ENCODE results near the gene LSM7. TPM values are rescaled to one million over a fixed set of nuclear protein-coding genes. Genes with fewer than 3 reads are reported as not detected.
"Not testable (repeated sequence)": the region's sequence is repeated elsewhere in the genome, so short reads cannot be mapped to it uniquely, and the experiment has no call there.

The LSM7 gene
- total RNA-seq, 1 experiment from 2014 or later, result 380 TPM

DNA sequence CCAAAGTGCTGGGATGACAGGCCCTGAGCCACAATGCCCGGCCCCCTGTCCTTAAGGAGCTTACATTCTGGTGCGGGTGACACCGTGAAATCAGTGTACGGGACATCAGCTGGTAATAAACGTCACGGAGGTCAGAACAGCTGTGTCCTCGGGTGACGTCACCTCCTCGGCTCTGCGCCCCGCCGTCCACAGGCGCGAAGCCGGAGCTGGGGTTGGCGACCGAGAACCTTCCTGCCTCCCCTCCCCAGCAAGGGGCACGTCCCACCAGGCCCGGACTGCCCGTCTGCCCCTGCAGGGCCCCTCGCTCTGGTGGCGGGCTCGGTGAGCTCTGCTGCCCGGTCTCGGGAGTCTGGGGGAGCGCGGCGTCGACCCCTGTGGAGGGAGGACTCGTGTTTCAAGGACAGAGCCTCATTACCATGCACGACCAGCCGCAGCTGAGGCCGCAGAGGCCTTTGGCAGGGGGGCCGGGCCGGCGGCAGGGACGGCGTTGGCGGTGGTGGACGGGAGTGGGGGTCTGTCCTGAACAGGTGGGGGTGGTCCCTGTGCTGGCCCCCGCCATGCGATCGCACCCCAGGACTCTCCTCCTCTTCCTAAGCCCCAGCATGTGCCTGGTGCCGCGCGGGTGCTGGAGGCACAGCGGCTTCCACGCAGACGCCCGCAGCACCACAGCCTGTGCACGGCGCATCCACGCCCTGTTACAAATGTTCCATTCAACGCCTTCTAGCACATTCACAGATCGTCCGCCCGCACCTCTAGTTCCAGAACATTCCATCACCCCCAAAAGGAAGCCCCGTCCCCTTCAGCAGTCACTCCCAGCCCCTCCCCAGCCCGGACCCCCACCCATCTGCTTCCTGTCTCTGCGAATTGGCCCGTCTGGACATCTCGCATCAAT lies 25.8 kb downstream of the LSM7 start:
- no peak for DNase-seq (ENCODE audit: low read depth)

DNA sequence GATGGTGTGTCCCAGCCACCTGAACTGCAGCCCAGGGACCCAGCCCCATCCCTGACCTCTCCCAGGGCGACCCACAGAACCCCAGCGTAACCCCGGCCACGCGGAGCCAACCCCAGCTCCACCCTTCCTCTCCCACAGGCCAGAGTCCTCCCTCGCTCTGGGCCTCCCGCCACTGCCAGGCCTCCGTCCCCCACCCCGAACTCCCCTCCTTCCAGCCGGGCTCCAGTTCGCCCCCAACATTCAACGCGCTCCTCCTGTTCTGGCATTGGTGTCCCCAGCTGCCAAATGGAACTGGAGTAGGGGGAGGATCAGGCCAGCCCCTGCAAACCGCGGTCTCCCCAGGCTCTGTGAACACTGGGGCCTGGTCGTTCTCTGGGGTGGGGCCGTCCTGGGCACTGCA lies 27.9 kb downstream of the LSM7 start:
- DNase-seq (ENCODE audit: low read depth), result no peak

DNA sequence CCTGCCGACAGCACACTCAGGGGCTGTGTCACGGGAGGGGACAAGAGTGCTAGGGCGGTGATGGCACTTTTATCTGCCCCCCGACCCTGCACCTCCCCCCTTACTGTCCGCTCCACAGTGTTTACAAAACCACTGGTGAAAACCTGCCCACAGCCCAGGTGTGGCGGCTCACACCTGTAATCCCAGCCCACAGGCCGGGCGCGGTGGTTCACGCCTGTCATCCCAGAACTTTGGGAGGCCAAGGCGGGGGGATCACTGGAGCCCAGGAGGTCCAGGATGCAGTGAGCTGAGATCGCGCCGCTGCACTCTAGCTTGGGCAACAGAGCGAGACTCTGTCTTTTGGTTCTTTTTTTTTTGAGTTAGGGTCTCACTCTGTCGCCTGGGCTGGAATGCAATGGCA lies 32.2 kb downstream of the LSM7 start:
- DNase-seq (ENCODE audit: low read depth), result no peak

DNA sequence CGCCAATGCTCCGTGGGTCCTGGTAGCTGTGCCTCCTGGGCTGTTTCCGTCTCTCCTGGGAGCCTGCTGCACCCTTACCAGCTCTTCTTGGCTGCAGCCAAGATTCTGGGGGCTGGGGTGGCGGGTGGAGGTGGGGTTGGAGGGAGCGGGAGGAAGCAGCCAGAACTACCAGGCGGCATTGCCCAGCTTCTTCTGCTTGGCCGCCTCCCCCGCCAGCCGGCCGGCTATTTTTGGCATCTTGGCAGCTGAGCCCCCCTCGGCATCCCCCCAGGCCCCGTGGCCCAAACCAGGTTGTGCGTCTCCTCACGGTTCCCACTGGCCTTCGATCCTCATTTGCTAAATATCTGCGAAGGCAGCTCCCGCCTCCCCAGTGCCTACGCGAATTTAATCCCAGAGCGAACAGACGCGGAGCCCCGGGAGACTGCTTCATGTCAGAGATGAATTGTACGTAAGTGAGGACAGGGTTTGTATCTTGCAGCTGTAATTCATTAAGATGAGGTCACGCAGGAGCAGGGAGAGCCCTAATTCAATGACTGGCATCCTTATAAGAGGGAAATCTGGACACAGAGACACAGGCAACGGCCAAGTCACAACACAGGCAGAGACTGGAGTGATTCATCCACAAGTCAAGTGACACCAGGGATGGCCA lies 33.6 kb downstream of the LSM7 start:
- DNase-seq (ENCODE audit: low read depth), result no peak

DNA sequence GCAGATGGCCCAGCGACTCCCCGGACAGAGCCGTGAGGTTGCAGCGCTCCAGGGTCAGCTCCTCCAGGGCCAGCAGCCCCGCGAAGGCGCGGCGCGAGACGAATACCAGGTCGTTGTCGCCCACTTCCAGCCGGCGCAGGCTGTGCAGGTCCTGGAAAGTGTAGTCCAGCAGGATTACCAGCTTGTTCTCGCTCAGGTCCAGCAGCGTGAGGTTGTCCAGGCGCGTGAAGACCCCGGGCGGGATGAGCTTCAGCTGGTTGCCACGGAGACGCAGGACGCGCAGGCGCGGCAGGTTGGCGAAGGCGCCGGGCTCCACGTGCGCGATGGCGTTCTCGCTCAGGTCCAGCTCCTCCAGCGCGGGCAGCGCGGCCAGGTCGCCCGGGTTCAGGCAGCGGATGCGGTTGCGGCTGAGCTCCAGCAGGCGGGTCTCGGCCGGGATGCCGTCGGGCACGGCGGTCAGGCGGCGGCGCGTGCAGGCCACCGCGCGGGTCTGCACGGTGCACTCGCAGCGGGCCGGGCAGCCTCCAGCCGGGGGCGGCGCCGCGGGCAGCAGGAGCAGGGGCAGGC lies 37.1 kb downstream of the LSM7 start:
- no peak for DNase-seq (ENCODE audit: low read depth)

DNA sequence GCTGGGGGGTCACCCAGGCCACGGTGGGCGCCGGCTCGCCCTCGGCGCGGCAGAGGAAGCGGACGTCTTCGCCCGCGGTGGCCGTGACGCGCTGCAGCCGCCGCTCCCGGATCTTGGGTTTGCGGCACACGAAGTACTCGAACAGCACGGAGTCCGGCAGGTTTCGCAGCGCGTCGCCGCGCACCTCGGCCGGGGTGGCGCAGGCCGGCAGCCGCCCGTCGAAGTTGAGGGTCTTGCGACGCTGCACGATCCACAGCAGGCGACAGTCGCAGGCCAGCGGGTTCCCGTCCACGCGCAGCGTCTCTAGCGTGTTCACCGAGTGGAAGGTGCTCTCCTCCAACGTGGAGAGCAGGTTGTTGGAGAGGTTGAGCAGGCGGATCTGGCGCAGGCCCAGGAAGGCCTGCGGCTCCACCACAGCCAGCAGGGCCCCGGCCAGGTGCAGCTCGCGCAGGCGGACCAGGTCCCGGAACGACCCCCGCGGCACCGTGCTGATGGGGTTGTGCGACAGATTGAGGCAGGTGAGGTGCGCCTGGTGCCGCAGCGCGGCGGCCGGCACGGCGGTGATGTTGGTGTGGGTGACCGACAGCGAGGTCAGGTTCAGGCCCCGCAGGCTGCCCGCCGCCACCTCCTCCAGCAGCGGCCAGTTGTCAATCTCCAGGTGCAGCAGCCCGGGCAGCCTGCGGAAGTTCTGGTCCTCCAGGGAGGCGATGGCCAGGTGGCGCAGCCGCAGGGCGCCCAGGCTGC lies 37.8 kb downstream of the LSM7 start:
- no peak for DNase-seq (ENCODE audit: low read depth)

DNA sequence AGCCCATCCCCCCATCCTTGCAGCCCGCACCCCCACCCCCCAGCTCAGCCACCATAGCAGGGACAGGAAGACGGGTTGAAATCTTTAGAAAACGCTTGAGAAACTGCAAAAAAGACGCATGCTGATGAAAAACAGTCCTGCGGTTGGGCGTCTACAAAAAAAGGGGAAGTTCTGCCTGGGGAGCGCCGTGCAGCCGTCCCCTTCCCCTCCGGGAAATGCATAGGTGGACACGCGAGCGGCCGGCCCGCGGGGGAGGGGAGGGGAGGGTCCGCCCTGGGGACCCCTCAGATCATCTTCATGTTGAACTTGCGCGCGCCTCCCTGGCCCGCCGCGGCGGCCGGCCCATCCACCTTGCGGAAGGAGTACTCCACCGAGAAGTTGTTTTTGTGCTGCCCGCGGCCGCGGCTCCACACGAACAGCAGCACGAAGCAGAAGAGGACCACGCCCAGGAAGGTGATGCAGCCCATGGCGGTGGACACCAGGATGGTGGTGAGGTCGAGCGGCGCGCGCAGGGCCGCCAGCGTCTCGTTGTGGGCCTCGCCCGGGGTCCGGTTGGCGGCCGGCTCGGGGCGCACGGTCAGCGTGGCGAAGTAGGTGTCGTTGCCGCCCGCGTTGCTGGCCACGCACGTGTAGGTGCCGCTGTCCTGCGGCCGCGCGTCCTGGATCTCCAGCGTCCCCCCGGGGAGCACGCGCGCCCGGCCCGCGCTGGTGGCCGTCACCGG lies 38.5 kb downstream of the LSM7 start:
- DNase-seq (ENCODE audit: low read depth), result no peak

DNA sequence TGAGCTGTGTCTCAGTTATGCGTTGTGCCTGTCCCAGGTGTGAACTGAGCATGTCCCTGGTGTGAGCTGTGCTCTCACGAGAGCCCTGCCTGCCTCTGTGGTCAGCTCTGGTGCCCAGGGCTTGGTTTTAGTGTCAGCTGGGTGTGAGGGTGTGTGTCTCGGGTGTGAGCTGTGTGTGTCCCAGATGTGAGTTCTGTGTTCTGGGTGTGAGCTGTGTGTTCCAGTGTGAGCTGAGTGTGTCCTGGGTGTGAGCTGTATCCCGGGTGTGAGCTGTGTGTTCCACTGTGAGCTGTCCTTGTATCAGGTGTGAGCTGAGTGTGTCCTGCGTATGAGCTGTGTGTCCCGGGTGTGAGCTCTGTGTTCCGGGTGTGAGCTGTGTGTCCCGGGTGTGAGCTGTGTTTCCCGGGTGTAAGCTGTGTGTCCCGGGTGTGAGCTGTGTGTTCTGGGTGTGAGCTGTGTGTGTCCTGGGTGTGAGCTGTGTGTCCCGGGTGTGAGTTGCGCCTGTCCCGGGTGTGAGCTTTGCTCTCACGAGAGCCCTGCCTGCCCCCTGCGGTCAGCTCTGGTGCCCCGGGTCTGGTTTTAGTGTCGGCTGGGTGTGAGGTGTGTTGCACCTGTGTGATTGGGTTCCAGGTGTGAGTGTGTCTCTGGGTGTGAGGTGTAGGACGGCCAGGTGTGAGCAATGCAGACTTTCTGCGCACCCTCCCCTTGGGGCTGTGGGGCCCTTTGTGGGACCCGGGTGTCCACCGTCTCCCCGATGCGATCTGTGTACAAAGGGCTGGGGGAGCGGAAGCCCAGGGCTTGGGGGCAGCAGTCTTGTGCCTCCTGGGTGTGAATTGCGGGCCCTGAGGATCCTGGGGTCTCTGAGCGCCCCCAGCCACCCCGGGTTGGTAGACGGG lies 39.3 kb downstream of the LSM7 start:
- DNase-seq (ENCODE audit: low read depth), result no peak

DNA sequence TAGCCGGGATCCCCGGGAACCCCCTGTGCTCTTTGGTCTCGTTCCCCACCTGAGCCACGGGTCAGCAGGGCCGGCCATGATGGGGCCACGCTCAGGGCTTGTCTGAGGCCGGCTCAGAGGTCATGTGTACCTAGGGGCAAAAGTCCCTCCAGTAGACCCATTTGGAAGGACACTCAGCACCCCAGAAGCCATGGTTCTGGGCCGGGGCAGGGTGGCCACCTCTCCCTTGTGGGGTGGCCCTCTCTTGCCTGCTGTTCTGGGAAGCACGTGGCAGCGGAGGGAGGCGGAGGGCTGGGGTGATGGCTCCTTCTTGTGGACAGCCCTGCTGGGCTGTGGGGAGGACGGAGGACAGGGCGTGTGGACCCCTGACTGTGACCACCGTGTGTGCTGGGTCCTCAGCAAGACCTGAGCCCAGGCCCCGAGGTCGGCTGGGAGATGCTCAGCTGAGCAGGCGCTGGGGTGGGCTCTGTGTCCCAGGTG lies 40.0 kb downstream of the LSM7 start:
- DNase-seq (ENCODE audit: low read depth), result no peak

DNA sequence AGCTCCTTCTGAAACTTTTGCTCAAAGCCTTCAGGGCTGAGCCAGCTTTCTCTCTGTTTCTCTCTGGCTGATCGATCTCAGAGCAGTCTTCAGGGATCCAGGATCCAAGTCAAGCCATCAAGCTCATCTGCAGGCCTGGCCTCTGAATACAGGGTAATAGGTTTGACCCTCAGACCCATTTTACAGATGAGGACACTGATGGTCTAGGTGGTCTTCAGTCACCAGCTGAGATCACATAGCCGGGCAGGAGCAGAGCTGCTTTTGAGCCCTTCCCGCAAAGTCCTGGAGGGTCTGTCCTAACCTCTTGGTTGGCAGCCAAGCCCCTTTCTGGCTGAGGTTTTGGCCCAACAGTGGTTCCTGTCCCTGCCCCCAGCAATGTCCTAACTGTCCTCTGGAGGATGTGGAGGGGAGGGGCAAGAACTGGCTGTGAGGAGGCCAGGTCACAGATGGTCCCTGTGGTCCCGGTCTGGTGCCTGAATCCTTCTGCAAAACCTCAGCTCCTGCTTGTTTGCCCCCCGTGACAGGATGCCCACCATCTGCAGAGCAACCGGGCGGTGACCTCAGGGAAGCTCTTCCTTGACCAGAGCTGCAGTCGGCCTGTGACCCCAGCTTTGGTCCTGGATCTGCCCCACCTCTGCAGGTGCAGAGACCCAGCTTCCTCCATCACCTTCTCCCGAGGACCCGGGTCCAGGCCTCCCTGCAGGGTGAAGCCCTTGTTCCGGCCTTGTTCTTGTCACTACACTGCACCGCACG lies 40.6 kb downstream of the LSM7 start:
- no peak for DNase-seq (ENCODE audit: low read depth)

DNA sequence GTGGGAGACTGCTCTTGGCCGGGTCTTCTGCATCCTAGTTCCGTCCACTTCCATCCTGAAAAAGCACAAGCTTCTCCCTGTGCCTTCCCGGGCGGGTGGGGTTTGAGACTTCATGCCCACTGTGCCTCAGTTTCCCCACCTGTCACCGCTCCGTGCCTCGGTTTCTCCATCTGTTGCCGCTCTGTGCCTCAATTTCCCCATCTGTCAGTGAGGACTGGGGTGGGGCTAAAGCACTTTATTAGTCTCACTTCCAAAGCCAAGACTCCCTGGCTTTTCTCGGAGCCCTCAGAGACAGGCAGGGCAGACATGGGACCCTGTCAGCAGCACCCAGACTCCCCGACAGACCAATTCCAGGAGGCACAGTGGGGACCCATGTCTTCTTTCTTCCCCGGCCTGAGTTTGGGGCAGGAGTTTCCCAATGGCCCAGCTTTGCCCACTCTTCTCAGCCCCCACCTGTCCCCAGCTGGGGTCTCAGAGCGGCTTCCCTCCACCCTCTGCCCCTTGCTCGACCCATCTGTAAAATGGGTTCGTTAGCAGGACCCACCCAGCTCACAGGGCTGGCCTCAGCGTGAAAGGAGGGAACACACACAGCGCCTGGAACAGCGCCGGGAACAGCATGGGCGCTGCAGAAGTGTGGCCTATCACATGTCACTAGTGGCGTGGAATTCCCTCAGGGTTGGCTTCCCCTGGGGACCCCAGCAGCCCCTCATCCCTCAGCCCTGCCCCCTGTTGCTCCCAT lies 41.8 kb downstream of the LSM7 start:
- DNase-seq (ENCODE audit: low read depth), result no peak

DNA sequence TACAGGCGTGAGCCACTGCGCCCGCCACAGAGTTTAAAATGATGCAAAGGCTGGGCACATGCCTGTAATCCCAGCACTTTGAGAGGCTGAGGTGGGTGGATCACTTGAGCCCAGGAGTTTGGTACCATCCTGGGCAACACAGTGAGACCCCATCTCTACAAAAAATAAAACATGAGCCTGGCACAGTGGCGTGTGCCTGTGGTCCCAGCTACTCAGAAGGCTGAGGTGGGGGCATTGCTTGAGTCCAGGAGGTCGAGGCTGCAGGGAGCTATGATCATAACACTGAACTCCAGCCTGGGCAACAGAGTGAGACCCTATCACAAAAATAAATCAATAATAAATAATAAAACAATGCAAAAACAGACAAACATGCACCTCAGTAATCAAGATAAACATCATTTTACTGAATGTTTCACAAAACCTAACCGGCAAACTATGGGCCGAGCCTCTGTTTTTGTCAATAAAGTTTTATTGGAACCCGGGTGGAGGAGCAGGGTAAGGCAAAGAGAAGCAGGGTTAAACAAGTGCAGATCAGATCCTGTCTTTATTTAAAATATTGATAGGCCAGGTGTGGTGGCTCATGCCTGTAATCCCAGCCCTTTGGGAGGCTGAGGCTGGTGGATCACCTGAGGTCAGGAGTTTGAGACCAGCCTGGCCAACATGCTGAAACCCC lies 44.4 kb downstream of the LSM7 start:
- no peak for DNase-seq (ENCODE audit: low read depth)

DNA sequence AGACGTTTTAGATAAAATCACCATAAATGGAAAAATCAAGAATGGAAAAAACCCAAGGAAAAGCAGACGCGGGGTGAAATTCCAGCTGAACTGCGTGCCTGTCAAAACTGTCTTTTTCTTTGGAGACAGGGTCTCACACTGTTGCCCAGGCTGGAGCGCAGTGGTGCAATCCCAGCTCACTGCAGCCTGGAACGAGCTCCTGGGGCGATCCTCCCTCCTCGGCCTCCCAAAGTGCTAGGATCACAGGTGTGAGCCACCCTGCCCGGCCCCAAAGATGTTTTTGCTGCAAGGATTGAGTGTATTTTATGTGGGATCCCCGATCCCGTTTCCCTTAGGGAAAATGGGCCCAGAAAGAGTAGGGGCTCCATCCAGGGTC lies 45.5 kb downstream of the LSM7 start:
- no peak for DNase-seq (ENCODE audit: low read depth)

DNA sequence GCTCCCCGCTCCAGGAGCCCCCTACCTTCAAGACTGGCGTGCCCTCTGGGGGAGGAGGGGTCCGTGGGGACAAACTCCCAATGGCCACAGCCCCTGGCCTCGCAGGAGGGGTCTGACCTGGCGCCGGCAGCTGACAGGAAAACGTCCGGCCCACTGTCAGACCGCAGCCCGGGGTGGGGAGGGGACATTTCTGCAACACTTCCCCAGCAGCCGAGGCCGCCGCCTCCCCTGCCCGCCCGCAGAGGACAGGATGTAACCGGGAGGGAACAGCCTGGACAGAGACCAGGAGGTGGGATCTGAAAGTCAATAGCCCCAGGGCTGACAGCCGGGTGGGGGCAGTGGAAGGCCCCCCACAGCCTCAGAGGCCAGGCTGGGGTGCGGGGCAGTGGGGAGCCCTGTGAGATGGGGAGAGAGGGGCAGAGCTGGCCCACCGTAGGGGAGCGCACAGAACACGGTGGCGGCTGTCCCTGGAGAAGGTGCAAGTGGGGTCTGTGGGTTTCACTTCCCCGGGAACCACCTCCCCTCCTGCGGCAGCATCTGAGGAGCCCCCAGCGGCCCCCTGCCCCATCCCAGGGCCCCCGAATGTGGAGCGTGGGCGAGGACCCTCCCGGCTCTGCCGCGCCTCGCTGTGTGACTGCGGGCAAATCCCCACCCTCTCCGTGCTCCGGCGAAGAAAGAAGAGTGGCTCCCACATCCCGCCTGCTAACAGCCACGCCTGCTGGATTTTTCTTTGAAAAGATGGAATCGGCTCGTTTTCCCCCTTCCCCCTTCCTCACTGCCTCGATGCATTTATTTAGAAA lies 46.1 kb downstream of the LSM7 start, which contains the start of gene PEAK3:
Gene PEAK3, minus strand, starts transcription at position 114 of the 800 bp plus-strand sequence. CDS start 1,244 bp downstream, outside the sequence.
- DNase-seq (ENCODE audit: low read depth), result peak; percentile 53

DNA sequence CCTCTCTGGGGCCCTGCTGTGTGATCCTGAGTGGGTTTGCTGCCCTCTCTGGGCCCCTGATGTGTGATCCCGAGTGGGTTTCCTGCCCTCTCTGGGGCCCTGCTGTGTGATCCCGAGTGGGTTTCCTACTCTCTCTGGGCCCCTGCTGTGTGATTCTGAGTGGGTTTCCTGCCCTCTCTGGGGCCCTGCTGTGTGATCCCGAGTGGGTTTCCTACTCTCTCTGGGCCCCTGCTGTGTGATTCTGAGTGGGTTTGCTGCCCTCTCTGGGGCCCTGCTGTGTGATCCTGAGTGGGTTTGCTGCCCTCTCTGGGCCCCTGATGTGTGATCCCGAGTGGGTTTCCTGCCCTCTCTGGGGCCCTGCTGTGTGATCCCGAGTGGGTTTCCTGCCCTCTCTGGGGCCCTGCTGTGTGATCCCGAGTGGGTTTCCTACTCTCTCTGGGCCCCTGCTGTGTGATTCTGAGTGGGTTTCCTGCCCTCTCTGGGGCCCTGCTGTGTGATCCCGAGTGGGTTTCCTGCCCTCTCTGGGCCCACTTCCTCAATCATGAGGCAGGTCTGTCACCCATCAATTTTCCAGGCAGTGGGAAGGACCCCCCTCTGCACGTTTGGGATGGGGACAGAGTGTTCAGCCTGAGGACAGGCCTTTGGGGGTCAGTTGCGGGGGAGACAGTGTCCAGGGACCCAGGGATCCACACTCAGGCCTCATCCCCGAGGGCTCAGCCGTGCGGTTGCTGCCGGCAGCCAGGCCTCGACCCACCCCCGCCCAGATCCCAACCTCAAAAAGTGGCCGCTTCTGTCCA lies 46.9 kb downstream of the LSM7 start:
- DNase-seq (ENCODE audit: low read depth), result not testable (repeated sequence)

DNA sequence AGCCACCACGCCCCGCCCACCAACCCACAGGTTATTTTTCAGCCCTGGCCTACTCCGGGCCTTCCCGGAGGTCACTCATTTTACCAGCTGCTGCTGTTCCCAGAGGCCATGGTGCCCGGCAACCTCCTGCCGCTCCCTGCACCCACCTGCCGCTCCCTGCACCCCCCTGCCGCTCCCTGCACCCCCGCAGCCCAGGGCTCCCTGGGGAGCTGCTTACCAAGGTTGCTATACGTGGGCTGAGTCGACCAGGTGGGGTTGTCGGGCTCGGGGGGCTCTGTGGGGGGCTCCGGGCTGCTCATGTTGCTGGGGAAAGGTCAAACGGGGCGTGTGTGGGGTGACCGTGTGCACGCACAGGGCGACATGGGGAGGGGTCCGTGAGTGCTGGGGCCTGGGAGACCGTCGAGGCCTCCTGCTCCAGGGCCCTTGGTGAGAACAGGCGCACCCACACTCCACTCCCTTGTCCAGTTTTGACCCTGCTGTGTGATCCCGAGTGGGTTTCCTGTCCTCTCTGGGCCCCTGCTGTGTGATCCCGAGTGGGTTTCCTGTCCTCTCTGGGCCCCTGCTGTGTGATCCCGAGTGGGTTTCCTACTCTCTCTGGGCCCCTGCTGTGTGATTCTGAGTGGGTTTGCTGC lies 47.6 kb downstream of the LSM7 start:
- DNase-seq (ENCODE audit: low read depth), result no peak

Data from Daoy (cell line).